Gastroesophageal sphincter (tissue), 4 donors: Measurements from ENCODE around the gene FAM53B. TPM values are rescaled to one million over a fixed set of nuclear protein-coding genes. Genes with fewer than 3 reads are reported as not detected.

Source experiments
- ATAC-seq: fragments of 150-250 bp; one replicate; pipeline ENCODE4 v1.9.1; 2016; ENCODE audit warnings: mild to moderate bottlenecking, moderate library complexity
- H3K27ac ChIP-seq, 4 donors: fragments of 200-600 bp; sonication (generic) in 3 of 4; 1 replicate in 3 of 4; 2 replicates in 1 of 4; pipeline ENCODE4 v1.5.1; 2016 to 2019
- H3K27me3 ChIP-seq: fragments of 200-600 bp; sonication (generic); one replicate; pipeline ENCODE4 v1.5.1; 2019
- H3K36me3 ChIP-seq, 2 donors: fragments of 200-600 bp; sonication (generic); one replicate each; pipeline ENCODE4 v1.5.1; 2019; ENCODE audit warnings: control low read depth in 1 of 2
- H3K4me1 ChIP-seq, 3 donors: fragments of 200-600 bp; sonication (generic); 1 replicate in 2 of 3; 2 replicates in 1 of 3; pipeline ENCODE4 v1.5.1; 2016 to 2019; ENCODE audit warnings: control low read depth in 2 of 3
- H3K4me3 ChIP-seq, 2 donors: fragments of 200-600 bp; sonication (generic); one replicate each; pipeline ENCODE4 v1.5.1; 2019; ENCODE audit warnings: mild to moderate bottlenecking in 1 of 2, moderate library complexity in 1 of 2
- H3K9me3 ChIP-seq, 3 donors: fragments of 200-600 bp; sonication (generic); one replicate each; pipeline ENCODE4 v1.5.1; 2017 to 2019; ENCODE audit warnings: control low read depth in 2 of 3
- EP300 ChIP-seq: sonication (generic); formaldehyde crosslinking; IDR thresholded peaks from one replicate; pipeline ENCODE4 v1.6.1; 2017; ENCODE audit warnings: antibody characterized with exemption, mild to moderate bottlenecking
- POLR2A ChIP-seq, 2 donors: fragments of 450-650 bp; IDR thresholded peaks; one replicate each; pipeline ENCODE4 v1.6.1; 2017; ENCODE audit warnings: antibody characterized with exemption in 2 of 2, mild to moderate bottlenecking in 2 of 2, moderate library complexity in 1 of 2
- POLR2AphosphoS5 ChIP-seq: sonication (generic); formaldehyde crosslinking; IDR thresholded peaks from one replicate; pipeline ENCODE4 v1.6.1; 2017; ENCODE audit warnings: antibody characterized with exemption
- WGBS, 2 donors: methylation state at CpG; one replicate each; pipeline ENCODE4 v1.1.5; 2018; ENCODE audit warnings: low coverage in 1 of 2; 5-methylcytosine and 5-hydroxymethylcytosine counted together
- total RNA-seq, 4 donors: library from RNA; depleted of rRNA; stranded (reverse); fragments of >200 nt; gene quantifications; one replicate each; pipeline ENCODE4 v1.1.0, GENCODE V29; 2016
- TF ChIP-seq, protein P1 (sequence below), 4 experiments: fragments of 200-600 bp in 2 of 4; fragments of 450-650 bp in 2 of 4; sonication (generic) in 1 of 4; IDR thresholded peaks; one replicate each; pipeline ENCODE4 v1.5.1; 2017 to 2019; ENCODE audit warnings: antibody characterized with exemption in 4 of 4, mild to moderate bottlenecking in 2 of 4, moderate library complexity in 2 of 4

The FAM53B gene
- total RNA-seq, 4 donors from 2014 or later, result 24.5 to 33.0 (median 30.2) TPM

DNA sequence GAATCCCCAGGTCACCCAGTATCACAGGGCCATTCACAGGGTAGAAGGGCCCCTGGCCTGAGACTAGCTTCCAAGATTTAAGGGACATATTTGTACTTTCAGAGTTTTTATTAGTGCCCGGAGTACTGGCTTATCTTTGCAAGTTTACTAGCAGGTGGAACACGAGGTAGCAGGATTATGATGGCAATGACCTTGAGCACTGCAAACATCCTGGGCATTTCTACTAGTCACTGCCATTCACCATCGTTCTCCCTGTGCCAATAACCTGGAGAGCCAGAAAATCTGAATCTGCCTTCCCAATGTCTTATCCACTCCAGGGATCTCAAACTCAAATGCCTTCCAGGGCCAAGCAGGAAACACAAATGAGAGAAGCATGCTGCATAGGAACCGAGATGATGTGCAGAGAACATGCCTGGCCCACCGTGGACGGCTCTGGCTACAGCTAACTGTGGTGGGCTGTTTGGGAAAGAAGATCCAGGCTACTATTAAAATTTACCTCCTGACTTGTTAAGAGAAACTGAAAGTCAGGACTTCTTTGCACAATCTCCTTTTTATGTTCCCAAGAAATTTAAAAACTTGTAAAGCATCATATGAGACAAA, 16.7 kb downstream of the FAM53B start:
- 62 to 73% methylated on average over 2 to 6 of the region's 6 CpGs for WGBS, 2 donors
- TF ChIP-seq, protein P1, sequence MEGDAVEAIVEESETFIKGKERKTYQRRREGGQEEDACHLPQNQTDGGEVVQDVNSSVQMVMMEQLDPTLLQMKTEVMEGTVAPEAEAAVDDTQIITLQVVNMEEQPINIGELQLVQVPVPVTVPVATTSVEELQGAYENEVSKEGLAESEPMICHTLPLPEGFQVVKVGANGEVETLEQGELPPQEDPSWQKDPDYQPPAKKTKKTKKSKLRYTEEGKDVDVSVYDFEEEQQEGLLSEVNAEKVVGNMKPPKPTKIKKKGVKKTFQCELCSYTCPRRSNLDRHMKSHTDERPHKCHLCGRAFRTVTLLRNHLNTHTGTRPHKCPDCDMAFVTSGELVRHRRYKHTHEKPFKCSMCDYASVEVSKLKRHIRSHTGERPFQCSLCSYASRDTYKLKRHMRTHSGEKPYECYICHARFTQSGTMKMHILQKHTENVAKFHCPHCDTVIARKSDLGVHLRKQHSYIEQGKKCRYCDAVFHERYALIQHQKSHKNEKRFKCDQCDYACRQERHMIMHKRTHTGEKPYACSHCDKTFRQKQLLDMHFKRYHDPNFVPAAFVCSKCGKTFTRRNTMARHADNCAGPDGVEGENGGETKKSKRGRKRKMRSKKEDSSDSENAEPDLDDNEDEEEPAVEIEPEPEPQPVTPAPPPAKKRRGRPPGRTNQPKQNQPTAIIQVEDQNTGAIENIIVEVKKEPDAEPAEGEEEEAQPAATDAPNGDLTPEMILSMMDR (IDR thresholded peaks at IDR 0.05), result no peak
- TF ChIP-seq POLR2AphosphoS5, result no peak
- no peak for TF ChIP-seq EP300
- no peak for TF ChIP-seq POLR2A (IDR thresholded peaks at IDR 0.05)
- Histone ChIP-seq H3K4me3 (no peak overlapping the region), H3K9me3 (no peaks in the 10 kb centered on the region), H3K4me1 (peaks cover 0 to 98% (median 50%) of the 10 kb centered on the region in 3 donors), H3K36me3 (no peaks in the 10 kb centered on the region), H3K27ac (peak overlapping the region in 3 of 4 donors; percentile 59 to 90 (median 72)), H3K27me3 (no peaks in the 10 kb centered on the region)
- ATAC-seq, result no peak

DNA sequence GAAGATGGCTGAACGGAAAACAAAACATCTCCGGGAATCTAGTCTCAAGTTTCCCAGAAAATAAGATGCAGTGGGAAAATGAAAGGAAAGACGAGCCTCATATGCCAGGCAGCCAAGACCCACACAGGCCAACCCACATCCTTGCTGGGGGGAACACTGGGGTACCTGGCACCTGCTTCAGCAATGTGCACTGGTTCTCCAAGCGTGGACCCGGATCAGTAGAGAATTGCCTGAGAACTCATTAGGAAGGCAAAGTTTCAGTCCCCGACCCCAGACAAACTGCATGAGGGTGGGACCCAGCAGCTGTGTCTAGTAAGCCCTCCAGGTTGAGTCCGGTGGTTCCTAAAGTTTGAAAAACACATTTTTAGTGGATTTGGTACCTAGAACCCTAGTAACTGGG, 18.4 kb downstream of the FAM53B start:
- ATAC-seq, result no peak
- TF ChIP-seq POLR2A (IDR thresholded peaks at IDR 0.05) (no peak), EP300 (no peak), POLR2AphosphoS5 (no peak)
- TF ChIP-seq, protein P1 (IDR thresholded peaks at IDR 0.05), result no peak
- WGBS, 2 donors, result 87 to 89% methylated on average over 3 to 7 of the region's 7 CpGs
- no peaks in the 10 kb centered on the region for H3K9me3 ChIP-seq
- H3K27ac ChIP-seq, result peak overlapping the region in 2 of 4 donors; percentile 79 to 80
- H3K4me1 ChIP-seq, result peaks cover 0 to 100% (median 60%) of the 10 kb centered on the region in 3 donors
- H3K27me3 ChIP-seq, result no peaks in the 10 kb centered on the region
- no peak overlapping the region for H3K4me3 ChIP-seq
- no peaks in the 10 kb centered on the region for H3K36me3 ChIP-seq

DNA sequence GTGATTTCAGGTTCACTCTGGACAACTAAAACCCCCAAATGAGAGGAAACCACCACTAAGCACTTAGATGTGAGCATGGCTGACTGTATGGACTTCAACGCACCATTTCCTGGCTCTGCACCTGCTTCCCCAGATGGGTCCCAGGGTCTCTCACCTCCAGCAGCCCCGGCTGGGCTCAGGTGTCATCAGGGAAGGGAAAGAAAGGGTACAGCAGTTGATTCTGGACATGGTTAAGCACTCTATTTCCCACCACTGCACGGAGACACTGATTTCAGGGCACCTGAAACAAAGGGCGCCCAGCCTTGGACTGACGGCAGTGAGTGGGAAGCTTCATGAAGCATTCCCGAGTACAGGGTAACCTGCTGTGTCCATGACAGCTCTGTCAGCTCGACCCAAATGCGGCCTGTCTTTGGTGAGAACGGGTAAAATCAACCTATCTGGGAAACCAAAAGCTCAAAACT, 19.0 kb downstream of the FAM53B start:
- H3K27ac ChIP-seq, result peak overlapping the region in 3 of 4 donors; percentile 30 to 80 (median 79)
- 80% methylated on average over 1 of the region's 9 CpGs; no CpG with 5 or more reads in 1 of the 2 donors for WGBS, 2 donors
- no peaks in the 10 kb centered on the region for H3K9me3 ChIP-seq
- peaks cover 0 to 99% (median 61%) of the 10 kb centered on the region in 3 donors for H3K4me1 ChIP-seq
- no peaks in the 10 kb centered on the region for H3K36me3 ChIP-seq
- ATAC-seq, result no peak
- no peak overlapping the region for H3K4me3 ChIP-seq
- no peaks in the 10 kb centered on the region for H3K27me3 ChIP-seq
- TF ChIP-seq, protein P1 (IDR thresholded peaks at IDR 0.05), result no peak
- no peak for TF ChIP-seq POLR2A (IDR thresholded peaks at IDR 0.05)
- TF ChIP-seq POLR2AphosphoS5, result no peak
- TF ChIP-seq EP300, result no peak

DNA sequence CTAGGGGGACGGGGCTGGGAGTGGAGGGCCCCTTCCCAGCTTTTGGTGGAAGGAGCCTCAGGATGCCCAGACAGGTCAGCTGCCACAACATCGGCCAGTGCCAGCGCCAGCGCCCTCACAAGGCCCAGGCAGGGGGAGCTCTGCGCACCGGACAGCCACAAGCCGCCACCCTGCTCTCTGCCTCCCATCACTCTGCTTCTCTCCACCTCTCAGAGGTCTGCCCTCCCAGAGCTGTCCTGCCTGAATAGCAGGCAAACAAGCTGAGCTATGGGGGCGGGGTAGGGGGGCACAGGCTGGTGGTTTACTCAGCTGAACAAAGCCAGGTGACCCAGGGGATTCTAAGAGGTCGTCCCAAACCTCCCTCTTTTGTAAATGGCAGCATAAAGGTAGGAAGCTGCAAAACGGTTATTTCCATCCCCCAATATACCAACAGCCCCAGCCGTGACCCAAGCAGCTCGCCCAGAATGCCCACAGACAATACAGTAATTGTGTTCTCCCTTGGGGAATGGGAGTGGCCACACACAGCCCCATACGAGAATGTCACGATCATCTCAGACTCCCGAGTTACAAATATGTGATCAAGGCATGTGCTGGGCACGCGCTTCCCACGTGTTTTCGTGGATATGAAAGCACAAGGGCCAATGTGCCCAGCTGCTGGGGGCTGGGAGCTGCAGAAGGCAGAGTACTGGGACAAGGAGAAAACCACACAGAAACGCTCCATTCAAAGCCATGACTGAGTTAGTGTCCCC, 19.7 kb downstream of the FAM53B start:
- no peak for ATAC-seq
- H3K9me3 ChIP-seq, result no peaks in the 10 kb centered on the region
- peaks cover 0 to 99% (median 65%) of the 10 kb centered on the region in 3 donors for H3K4me1 ChIP-seq
- 80 to 85% methylated on average over 6 to 8 of the region's 20 CpGs for WGBS, 2 donors
- H3K4me3 ChIP-seq, result no peak overlapping the region
- H3K27ac ChIP-seq, result peak overlapping the region in 3 of 4 donors; percentile 79 to 87 (median 80)
- H3K27me3 ChIP-seq, result no peaks in the 10 kb centered on the region
- no peaks in the 10 kb centered on the region for H3K36me3 ChIP-seq
- TF ChIP-seq POLR2A (IDR thresholded peaks at IDR 0.05), result no peak
- TF ChIP-seq, protein P1 (IDR thresholded peaks at IDR 0.05), result no peak
- no peak for TF ChIP-seq EP300
- no peak for TF ChIP-seq POLR2AphosphoS5
